Measurements from ENCODE around the gene TGFB1.
"Not testable (repeated sequence)": the region's sequence is repeated elsewhere in the genome, so short reads cannot be mapped to it uniquely, and the experiment has no call there.

The TGFB1 gene

GRCh38 chr19:41304706-41305483, 48.8 kb downstream of the TGFB1 start:
- H3K4me3 ChIP-seq (ENCODE audit: low read depth, low read length) = no peak overlapping the region

- H3K4me3 ChIP-seq (ENCODE audit: low read depth, low read length) = no peak overlapping the region
Observed at GRCh38 chr19:41303954-41304353, 49.8 kb downstream of the TGFB1 start.

- H3K4me3 ChIP-seq (ENCODE audit: low read depth, low read length) = no peak overlapping the region
Observed at GRCh38 chr19:41302624-41303351, 50.9 kb downstream of the TGFB1 start.

- H3K4me3 ChIP-seq (ENCODE audit: low read depth, low read length) = no peak overlapping the region
Observed at GRCh38 chr19:41300555-41300954, 53.2 kb downstream of the TGFB1 start.

GRCh38 chr19:41299755-41300089, 54.0 kb downstream of the TGFB1 start:
- no peak overlapping the region for H3K4me3 ChIP-seq (ENCODE audit: low read depth, low read length)

- no peak overlapping the region for H3K4me3 ChIP-seq (ENCODE audit: low read depth, low read length)
Observed at GRCh38 chr19:41299046-41299754, 54.5 kb downstream of the TGFB1 start.

- no peak overlapping the region for H3K4me3 ChIP-seq (ENCODE audit: low read depth, low read length)
Observed at GRCh38 chr19:41298348-41298964, 55.3 kb downstream of the TGFB1 start.

GRCh38 chr19:41297628-41298347, 55.9 kb downstream of the TGFB1 start:
- no peak overlapping the region for H3K4me3 ChIP-seq (ENCODE audit: low read depth, low read length)

- H3K4me3 ChIP-seq (ENCODE audit: low read depth, low read length) = no peak overlapping the region
Observed at GRCh38 chr19:41296433-41296871, 57.3 kb downstream of the TGFB1 start.

GRCh38 chr19:41295499-41295898, 58.2 kb downstream of the TGFB1 start:
- H3K4me3 ChIP-seq (ENCODE audit: low read depth, low read length) = no peak overlapping the region

GRCh38 chr19:41294393-41294792, 59.3 kb downstream of the TGFB1 start:
- no peak overlapping the region for H3K4me3 ChIP-seq (ENCODE audit: low read depth, low read length)

- H3K4me3 ChIP-seq (ENCODE audit: low read depth, low read length) = not testable (repeated sequence)
Observed at GRCh38 chr19:41289814-41290213, 63.9 kb downstream of the TGFB1 start.

GRCh38 chr19:41288673-41289530, 64.8 kb downstream of the TGFB1 start:
- H3K4me3 ChIP-seq (ENCODE audit: low read depth, low read length) = no peak overlapping the region

All from iPS-11a (cell line).